Islet of Langerhans (tissue), 1 donor: Measurements from ENCODE around the gene GNPDA2.
"Not testable (repeated sequence)": the region's sequence is repeated elsewhere in the genome, so short reads cannot be mapped to it uniquely, and the experiment has no call there.

Experiments used
- FAIRE-seq: peaks from one replicate; lab custom pipeline; 2011; peaks lifted over from hg19 to GRCh38; lab: Jason Lieb, UNC

Gene GNPDA2

GRCh38 chr4:44726038-44726871, at the start of gene GNPDA2:
TSS of gene GNPDA2 (minus strand) at chr4:44726556. CDS start at chr4:44722207, 4,349 bp downstream.
- peak; percentile 36 for FAIRE-seq

- no peak for FAIRE-seq
These were observed 46.0 kb upstream of the GNPDA2 start for GRCh38 chr4:44772340-44772739.

GRCh38 chr4:44771789-44772188, 45.4 kb upstream of the GNPDA2 start:
- no peak for FAIRE-seq

- no peak for FAIRE-seq
These were observed 40.1 kb upstream of the GNPDA2 start for GRCh38 chr4:44766453-44766852.

GRCh38 chr4:44765116-44765515, 38.8 kb upstream of the GNPDA2 start:
- FAIRE-seq = no peak

GRCh38 chr4:44761306-44761705, 35.0 kb upstream of the GNPDA2 start:
- no peak for FAIRE-seq

- peak; percentile 97 for FAIRE-seq
These were observed 34.0 kb upstream of the GNPDA2 start for GRCh38 chr4:44760142-44760898.

GRCh38 chr4:44756559-44756958, 30.2 kb upstream of the GNPDA2 start:
- no peak for FAIRE-seq

GRCh38 chr4:44740201-44740600, 13.8 kb upstream of the GNPDA2 start:
- FAIRE-seq = no peak

- FAIRE-seq = peak; percentile 74
These were observed 12.3 kb upstream of the GNPDA2 start for GRCh38 chr4:44738615-44739014.

GRCh38 chr4:44736900-44737299, 10.5 kb upstream of the GNPDA2 start:
- no peak for FAIRE-seq

- not testable (repeated sequence) for FAIRE-seq
These were observed 2.3 kb upstream of the GNPDA2 start for GRCh38 chr4:44728694-44729093.

GRCh38 chr4:44727471-44727870, 1.1 kb upstream of the GNPDA2 start:
- FAIRE-seq = no peak

- no peak for FAIRE-seq
These were observed 674 bp downstream of the GNPDA2 start for GRCh38 chr4:44725726-44726037.

GRCh38 chr4:44725166-44725565, 1.2 kb downstream of the GNPDA2 start:
- no peak for FAIRE-seq

- no peak for FAIRE-seq
These were observed 4.4 kb downstream of the GNPDA2 start for GRCh38 chr4:44722001-44722400.

- no peak for FAIRE-seq
These were observed 6.0 kb downstream of the GNPDA2 start for GRCh38 chr4:44720371-44720770.

- peak; percentile 41 for FAIRE-seq
These were observed 9.8 kb downstream of the GNPDA2 start for GRCh38 chr4:44716597-44716996.

GRCh38 chr4:44713125-44713524, 13.2 kb downstream of the GNPDA2 start:
- FAIRE-seq = no peak

GRCh38 chr4:44704673-44705072, 21.7 kb downstream of the GNPDA2 start:
- FAIRE-seq = no peak

GRCh38 chr4:44701037-44701436, 25.3 kb downstream of the GNPDA2 start:
- FAIRE-seq = peak; percentile 21

- no peak for FAIRE-seq
These were observed 25.9 kb downstream of the GNPDA2 start for GRCh38 chr4:44700427-44700826.

- FAIRE-seq = no peak
These were observed 41.7 kb downstream of the GNPDA2 start for GRCh38 chr4:44684648-44685047.

- FAIRE-seq = no peak
These were observed 47.3 kb downstream of the GNPDA2 start for GRCh38 chr4:44679060-44679459.
